Caco-2 (cell line): Measurements from ENCODE around the gene OGFOD3. TPM values are rescaled to one million over a fixed set of nuclear protein-coding genes. Genes with fewer than 3 reads are reported as not detected.
A peak's percentile ranks its signal among the peaks of the same experiment; 100 is the strongest.
"Not testable (repeated sequence)": the region's sequence is repeated elsewhere in the genome, so short reads cannot be mapped to it uniquely, and the experiment has no call there.

ENCODE experiments used
- BruUV-seq: library from RNA; stranded (reverse); fragments of 400-500 nt; replicated peaks from 2 replicates; lab custom pipeline; 2021; lab: Mats Ljungman, UMichigan
- CTCF ChIA-PET: fragments of 300-600 bp; sonication (Branson Sonifier 250); formaldehyde crosslinking; loops from one replicate; lab custom pipeline; 2022; ENCODE audit warnings: antibody characterized with exemption; lab: Charles Lee
- POLR2A ChIA-PET: fragments of 300-600 bp; sonication (Branson Sonifier 250); formaldehyde crosslinking; loops from one replicate; lab custom pipeline; 2022; ENCODE audit warnings: antibody characterized with exemption; lab: Charles Lee
- DNase-seq, 2 experiments: peaks; one replicate each; pipeline versions ENCODE4 v3.0.0 to v3.0.0-alpha.2; 2020 to 2022
- H3K27me3 ChIP-seq: replicated peaks from 2 replicates; pipeline ENCODE4 v1.6.0; 2011; ENCODE audit warnings: low read length; ENCODE audit not compliant: control insufficient read depth, insufficient read depth
- H3K36me3 ChIP-seq: 2 replicates; pipeline ENCODE4 v1.5.1; 2011; ENCODE audit warnings: low read length; ENCODE audit not compliant: control insufficient read depth, insufficient read depth
- H3K4me1 ChIP-seq: fragments of 250-450 bp; sonication (Bioruptor Pico); 2 replicates; pipeline ENCODE4 v1.5.1; 2020; ENCODE audit warnings: mild to moderate bottlenecking
- H3K4me3 ChIP-seq: 2 replicates; pipeline ENCODE4 v1.5.1; 2011; ENCODE audit warnings: low read depth, mild to moderate bottlenecking, control low read depth, low read length
- H3K9me3 ChIP-seq: fragments of 250-450 bp; sonication (Bioruptor Pico); 2 replicates; pipeline ENCODE4 v1.5.1; 2020; ENCODE audit warnings: mild to moderate bottlenecking, moderate library complexity
- H3K27ac Mint-ChIP-seq: one replicate; pipeline ENCODE4 v1.8.0; 2022; ENCODE audit warnings: mixed read lengths; ENCODE audit not compliant: unreplicated experiment
- H3K27me3 Mint-ChIP-seq: one replicate; pipeline ENCODE4 v1.8.0; 2022; ENCODE audit warnings: mixed read lengths; ENCODE audit not compliant: insufficient read depth, unreplicated experiment
- H3K36me3 Mint-ChIP-seq: one replicate; pipeline ENCODE4 v1.8.0; 2022; ENCODE audit warnings: mild to moderate bottlenecking, mixed read lengths; ENCODE audit not compliant: insufficient read depth, unreplicated experiment
- H3K4me1 Mint-ChIP-seq: one replicate; pipeline ENCODE4 v1.8.0; 2022; ENCODE audit warnings: low read depth, mixed read lengths; ENCODE audit not compliant: unreplicated experiment
- H3K4me3 Mint-ChIP-seq: one replicate; pipeline ENCODE4 v1.8.0; 2022; ENCODE audit warnings: mild to moderate bottlenecking, moderate library complexity, mixed read lengths; ENCODE audit not compliant: unreplicated experiment
- H3K9me3 Mint-ChIP-seq: one replicate; pipeline ENCODE4 v1.8.0; 2022; ENCODE audit warnings: mixed read lengths; ENCODE audit not compliant: unreplicated experiment
- intact Hi-C: fragments of 100-400 bp; cut with micrococcal nuclease; formaldehyde crosslinking; loops from one replicate; pipeline ENCODE4 v1.10.0; 2022; ENCODE audit not compliant: unreplicated experiment
- total RNA-seq: library from RNA; stranded (reverse); gene quantifications from 2 replicates; pipeline ENCODE4 v1.2.3, GENCODE V29; 2022
- TF ChIP-seq, protein P1 (sequence below), 2 experiments: fragments of 200-600 bp in 1 of 2; IDR thresholded peaks; 1 replicate in 1 of 2; 2 replicates in 1 of 2; pipeline versions ENCODE4 v1.5.1 to v1.8.0; 2011 to 2022; ENCODE audit warnings: antibody characterized with exemption in 1 of 2, control low read depth in 1 of 2, inconsistent platforms in 1 of 2, low read depth in 1 of 2, low read length in 1 of 2, mild to moderate bottlenecking in 1 of 2, moderate library complexity in 1 of 2; ENCODE audit not compliant: insufficient read depth in 1 of 2, severe bottlenecking in 1 of 2, unreplicated experiment in 1 of 2

Gene OGFOD3
- total RNA-seq, 1 experiment from 2014 or later: 51.2 TPM

DNA sequence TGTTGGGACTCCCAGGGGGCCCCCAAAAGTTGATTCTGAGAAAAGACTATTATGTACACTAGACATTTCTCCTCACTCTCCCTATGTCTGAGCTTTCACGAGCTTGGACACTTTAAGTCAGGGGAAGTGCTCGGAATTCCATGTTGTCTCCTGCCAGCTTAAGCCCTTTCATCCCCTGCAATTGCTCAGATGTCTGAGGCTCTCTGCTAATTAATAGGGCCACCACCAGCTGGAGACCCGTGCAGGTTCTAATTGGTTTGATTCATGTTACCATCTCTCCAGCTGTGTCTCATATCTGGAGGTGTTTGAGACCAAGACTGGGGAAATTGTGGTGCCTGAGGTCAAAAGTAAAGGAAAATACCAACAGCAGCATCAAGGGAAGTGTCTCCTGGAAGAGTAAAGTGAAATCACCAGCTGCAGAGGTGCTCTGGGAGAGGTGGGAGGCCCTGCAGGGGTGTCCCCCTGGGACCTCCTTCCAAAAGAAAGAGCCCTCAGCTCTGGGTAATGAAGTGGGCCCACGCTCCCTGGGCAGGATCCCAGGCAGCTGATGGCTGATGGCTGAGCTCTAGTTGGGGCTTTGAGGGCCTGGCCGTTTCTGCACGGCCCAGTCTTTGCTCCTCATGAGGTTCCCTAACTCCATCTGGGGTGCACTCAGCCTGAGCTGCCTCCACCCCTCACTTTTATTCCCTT lies 52.6 kb downstream of the OGFOD3 start:
- Mint-ChIP-seq H3K27ac (no peak overlapping the region), H3K36me3 (peaks cover 8% of the 10 kb centered on the region), H3K4me3 (no peak overlapping the region), H3K9me3 (no peaks in the 10 kb centered on the region), H3K27me3 (no peaks in the 10 kb centered on the region), H3K4me1 (peaks cover 16% of the 10 kb centered on the region)
- DNase-seq: no peak
- POLR2A ChIA-PET: interaction anchor here (0.6 kb wide), 1 partner anchor 185 kb away, joined by 3 read pairs; no protein-coding TSS in a partner anchor
- intact Hi-C loops: no loop called here
- H3K4me1 ChIP-seq: peaks cover 27% of the 10 kb centered on the region
- no peaks in the 10 kb centered on the region for H3K36me3 ChIP-seq
- TF ChIP-seq, protein P1, sequence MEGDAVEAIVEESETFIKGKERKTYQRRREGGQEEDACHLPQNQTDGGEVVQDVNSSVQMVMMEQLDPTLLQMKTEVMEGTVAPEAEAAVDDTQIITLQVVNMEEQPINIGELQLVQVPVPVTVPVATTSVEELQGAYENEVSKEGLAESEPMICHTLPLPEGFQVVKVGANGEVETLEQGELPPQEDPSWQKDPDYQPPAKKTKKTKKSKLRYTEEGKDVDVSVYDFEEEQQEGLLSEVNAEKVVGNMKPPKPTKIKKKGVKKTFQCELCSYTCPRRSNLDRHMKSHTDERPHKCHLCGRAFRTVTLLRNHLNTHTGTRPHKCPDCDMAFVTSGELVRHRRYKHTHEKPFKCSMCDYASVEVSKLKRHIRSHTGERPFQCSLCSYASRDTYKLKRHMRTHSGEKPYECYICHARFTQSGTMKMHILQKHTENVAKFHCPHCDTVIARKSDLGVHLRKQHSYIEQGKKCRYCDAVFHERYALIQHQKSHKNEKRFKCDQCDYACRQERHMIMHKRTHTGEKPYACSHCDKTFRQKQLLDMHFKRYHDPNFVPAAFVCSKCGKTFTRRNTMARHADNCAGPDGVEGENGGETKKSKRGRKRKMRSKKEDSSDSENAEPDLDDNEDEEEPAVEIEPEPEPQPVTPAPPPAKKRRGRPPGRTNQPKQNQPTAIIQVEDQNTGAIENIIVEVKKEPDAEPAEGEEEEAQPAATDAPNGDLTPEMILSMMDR (IDR thresholded peaks at IDR 0.05; ENCODE audit: insufficient read depth in 1 of 2, low read depth in 1 of 2, low read length in 1 of 2, severe bottlenecking in 1 of 2, unreplicated experiment in 1 of 2): no peak
- CTCF ChIA-PET: interaction anchor here (1.0 to 1.2 kb wide), 2 partner anchors 8 to 12 kb away, joined by 3 to 7 read pairs; no protein-coding TSS in a partner anchor
- H3K27me3 ChIP-seq: no peaks in the 10 kb centered on the region
- no TSS peak for BruUV-seq
- no peak overlapping the region for H3K4me3 ChIP-seq
- no peaks in the 10 kb centered on the region for H3K9me3 ChIP-seq

DNA sequence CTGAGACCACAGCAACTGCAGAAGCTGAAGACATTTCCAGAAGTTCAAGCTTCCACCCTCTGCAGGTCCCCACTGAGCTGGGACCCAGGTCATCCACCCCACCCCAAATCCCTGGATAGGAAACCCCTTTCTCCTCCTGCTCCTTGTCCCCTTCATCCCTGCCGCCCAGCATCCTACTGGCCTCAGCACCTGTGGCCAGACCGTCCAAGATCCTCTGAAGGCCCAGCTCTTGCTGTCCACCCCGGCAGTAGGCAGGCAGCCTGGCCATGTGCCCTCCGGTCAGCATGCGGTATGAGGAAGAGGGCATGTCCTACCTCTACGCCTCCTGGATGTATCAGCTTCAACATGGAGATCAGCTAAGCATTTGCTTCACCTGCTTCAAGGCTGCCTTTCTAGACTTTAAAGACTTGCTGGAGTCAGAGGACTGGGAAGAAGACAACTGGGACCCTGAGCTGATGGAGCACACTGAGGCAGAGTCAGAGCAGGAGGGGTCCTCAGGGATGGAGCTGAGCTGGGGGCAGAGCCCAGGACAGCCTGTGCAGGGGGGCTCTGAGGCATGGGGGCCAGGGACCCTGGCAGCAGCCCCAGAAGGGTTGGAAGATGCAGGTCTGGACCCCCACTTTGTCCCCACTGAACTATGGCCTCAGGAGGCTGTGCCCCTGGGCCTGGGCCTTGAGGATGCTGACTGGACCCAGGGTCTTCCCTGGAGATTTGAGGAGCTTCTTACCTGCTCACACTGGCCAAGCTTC lies 56.3 kb downstream of the OGFOD3 start:
- Mint-ChIP-seq H3K4me1 (peaks cover 14% of the 10 kb centered on the region), H3K36me3 (no peaks in the 10 kb centered on the region), H3K4me3 (no peak overlapping the region), H3K9me3 (no peaks in the 10 kb centered on the region), H3K27me3 (no peaks in the 10 kb centered on the region), H3K27ac (no peak overlapping the region)
- POLR2A ChIA-PET: no interaction called here
- DNase-seq: no peak
- CTCF ChIA-PET: interaction anchor here (0.6 kb wide), 1 partner anchor 10 kb away, joined by 4 read pairs; no protein-coding TSS in a partner anchor
- Histone ChIP-seq H3K4me3 (no peak overlapping the region), H3K36me3 (no peaks in the 10 kb centered on the region), H3K27me3 (no peaks in the 10 kb centered on the region), H3K4me1 (peaks cover 31% of the 10 kb centered on the region), H3K9me3 (no peaks in the 10 kb centered on the region)
- TF ChIP-seq, protein P1 (IDR thresholded peaks at IDR 0.05; ENCODE audit: insufficient read depth in 1 of 2, low read depth in 1 of 2, low read length in 1 of 2, severe bottlenecking in 1 of 2, unreplicated experiment in 1 of 2): no peak
- TSS peak; percentile 27 for BruUV-seq
- intact Hi-C loops: no loop called here

DNA sequence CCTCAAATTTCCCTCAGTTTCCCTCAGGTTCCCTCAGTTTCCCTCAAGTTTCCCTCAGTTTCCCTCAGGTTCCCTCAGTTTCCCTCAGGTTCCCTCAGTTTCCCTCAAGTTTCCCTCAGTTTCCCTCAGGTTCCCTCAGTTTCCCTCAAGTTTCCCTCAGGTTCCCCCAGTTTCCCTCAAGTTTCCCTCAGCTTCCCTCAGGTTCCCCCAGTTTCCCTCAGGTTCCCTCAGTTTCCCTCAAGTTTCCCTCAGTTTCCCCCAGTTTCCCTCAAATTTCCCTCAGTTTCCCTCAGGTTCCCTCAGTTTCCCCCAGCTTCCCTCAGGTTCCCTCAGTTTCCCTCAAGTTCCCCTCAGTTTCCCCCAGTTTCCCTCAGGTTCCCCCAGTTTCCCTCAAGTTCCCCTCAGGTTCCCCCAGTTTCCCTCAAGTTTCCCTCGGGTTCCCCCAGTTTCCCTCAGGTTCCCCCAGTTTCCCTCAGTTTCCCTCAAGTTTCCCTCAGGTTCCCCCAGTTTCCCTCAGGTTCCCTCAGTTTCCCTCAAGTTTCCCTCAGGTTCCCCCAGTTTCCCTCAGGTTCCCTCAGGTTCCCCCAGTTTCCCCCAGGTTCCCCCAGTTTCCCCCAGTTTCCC lies 58.8 kb downstream of the OGFOD3 start:
- peaks cover 26% of the 10 kb centered on the region for H3K4me1 Mint-ChIP-seq
- H3K27me3 Mint-ChIP-seq, H3K9me3 Mint-ChIP-seq, H3K36me3 ChIP-seq, CTCF ChIA-PET, H3K9me3 ChIP-seq, H3K4me3 Mint-ChIP-seq, H3K36me3 Mint-ChIP-seq, H3K27me3 ChIP-seq, intact Hi-C loops, BruUV-seq, POLR2A ChIA-PET, H3K4me3 ChIP-seq, H3K27ac Mint-ChIP-seq, DNase-seq: not testable (repeated sequence)
- peaks cover 35% of the 10 kb centered on the region for H3K4me1 ChIP-seq
